ENCODE data around the gene HIRA.
A peak's percentile ranks its signal among the peaks of the same experiment; 100 is the strongest.

DNA sequence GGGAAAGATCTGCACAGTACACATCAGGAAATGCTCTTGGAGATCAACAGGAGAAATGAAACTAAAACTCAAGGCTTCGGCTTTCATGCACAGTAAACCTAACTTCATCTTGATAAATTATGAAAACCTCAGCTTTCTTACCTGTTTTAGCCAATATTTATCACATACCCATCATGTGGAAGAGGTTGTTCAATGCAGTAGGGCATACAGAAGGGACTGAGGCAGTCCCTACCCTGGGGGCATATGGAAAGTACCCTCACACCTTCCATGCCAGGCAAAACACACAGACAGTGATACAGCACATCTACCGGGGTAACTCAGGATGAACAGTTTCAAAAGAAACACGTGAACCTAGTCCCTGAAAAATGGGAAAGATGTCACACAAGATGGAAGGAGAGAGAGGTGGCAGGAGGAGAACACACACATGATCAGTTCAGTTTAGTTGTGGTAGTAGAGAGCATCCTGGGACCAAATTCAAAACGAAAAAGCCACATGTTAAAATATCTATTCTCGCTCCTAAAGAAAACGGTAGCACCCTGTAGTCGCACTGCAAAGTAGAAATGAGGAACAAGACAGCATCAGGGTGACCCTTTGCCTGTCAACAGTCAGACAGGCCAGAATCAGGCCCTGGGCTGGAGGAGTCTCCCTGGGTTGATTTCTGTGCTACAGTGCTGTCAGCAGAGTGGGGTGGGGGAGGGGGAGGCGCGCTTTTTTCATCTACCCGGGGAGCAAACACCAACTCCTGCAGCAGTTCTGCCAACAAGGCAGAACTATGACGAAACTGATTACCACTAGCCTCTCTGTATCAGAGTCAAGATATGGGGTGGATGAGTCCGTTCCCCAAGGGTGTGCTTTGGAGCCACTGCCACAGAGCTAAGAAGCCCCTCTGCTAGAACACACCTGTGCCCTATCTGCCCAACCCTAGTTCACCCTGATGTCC is 1.3 kb downstream of the HIRA start:
- TF ChIP-seq, protein P1, sequence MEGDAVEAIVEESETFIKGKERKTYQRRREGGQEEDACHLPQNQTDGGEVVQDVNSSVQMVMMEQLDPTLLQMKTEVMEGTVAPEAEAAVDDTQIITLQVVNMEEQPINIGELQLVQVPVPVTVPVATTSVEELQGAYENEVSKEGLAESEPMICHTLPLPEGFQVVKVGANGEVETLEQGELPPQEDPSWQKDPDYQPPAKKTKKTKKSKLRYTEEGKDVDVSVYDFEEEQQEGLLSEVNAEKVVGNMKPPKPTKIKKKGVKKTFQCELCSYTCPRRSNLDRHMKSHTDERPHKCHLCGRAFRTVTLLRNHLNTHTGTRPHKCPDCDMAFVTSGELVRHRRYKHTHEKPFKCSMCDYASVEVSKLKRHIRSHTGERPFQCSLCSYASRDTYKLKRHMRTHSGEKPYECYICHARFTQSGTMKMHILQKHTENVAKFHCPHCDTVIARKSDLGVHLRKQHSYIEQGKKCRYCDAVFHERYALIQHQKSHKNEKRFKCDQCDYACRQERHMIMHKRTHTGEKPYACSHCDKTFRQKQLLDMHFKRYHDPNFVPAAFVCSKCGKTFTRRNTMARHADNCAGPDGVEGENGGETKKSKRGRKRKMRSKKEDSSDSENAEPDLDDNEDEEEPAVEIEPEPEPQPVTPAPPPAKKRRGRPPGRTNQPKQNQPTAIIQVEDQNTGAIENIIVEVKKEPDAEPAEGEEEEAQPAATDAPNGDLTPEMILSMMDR (IDR thresholded peaks at IDR 0.05): no peak
- peak in 1 of 2 donors; percentile 62 for TF ChIP-seq POLR2A (IDR thresholded peaks at IDR 0.05)

Data from thyroid gland (tissue), 4 donors.